NCI-H774 (cell line): Measurements from ENCODE around the gene MYCBPAP.

Experiments
- DNase-seq: peaks from one replicate; lab custom pipeline; 2025; lab: John Stamatoyannopoulos, UW

The MYCBPAP gene

GRCh38 chr17:50537721-50538548, 29.7 kb downstream of the MYCBPAP start:
- no peak for DNase-seq

GRCh38 chr17:50538549-50539410, 30.5 kb downstream of the MYCBPAP start:
- no peak for DNase-seq

GRCh38 chr17:50539762-50540559, 31.7 kb downstream of the MYCBPAP start:
- no peak for DNase-seq

- DNase-seq = no peak
These were observed 32.5 kb downstream of the MYCBPAP start for GRCh38 chr17:50540560-50541401.

GRCh38 chr17:50541402-50541715, 33.1 kb downstream of the MYCBPAP start:
- DNase-seq = no peak

GRCh38 chr17:50541716-50542688, 33.8 kb downstream of the MYCBPAP start:
- DNase-seq = peak; percentile 87

GRCh38 chr17:50542795-50543774, 34.8 kb downstream of the MYCBPAP start:
- peak; percentile 60 for DNase-seq

- DNase-seq = no peak
These were observed 36.3 kb downstream of the MYCBPAP start for GRCh38 chr17:50544516-50544915.

GRCh38 chr17:50545311-50545710, 37.1 kb downstream of the MYCBPAP start:
- no peak for DNase-seq

GRCh38 chr17:50546701-50547034, 38.4 kb downstream of the MYCBPAP start:
- no peak for DNase-seq

GRCh38 chr17:50547035-50547735, 38.9 kb downstream of the MYCBPAP start, which contains the start of gene SPATA20:
Gene SPATA20, plus strand, starts transcription at chr17:50547174. Its CDS starts 35 bp downstream, at chr17:50547209.
- peak; percentile 93 for DNase-seq

GRCh38 chr17:50547736-50548083, 39.5 kb downstream of the MYCBPAP start:
- no peak for DNase-seq

GRCh38 chr17:50548831-50549230, 40.6 kb downstream of the MYCBPAP start:
- DNase-seq = no peak

GRCh38 chr17:50549256-50549941, 41.2 kb downstream of the MYCBPAP start:
- no peak for DNase-seq

GRCh38 chr17:50549969-50550368, 41.7 kb downstream of the MYCBPAP start:
- DNase-seq = no peak

GRCh38 chr17:50550661-50551432, 42.6 kb downstream of the MYCBPAP start:
- DNase-seq = peak; percentile 67

- no peak for DNase-seq
These were observed 43.2 kb downstream of the MYCBPAP start for GRCh38 chr17:50551433-50551815.
